Right lobe of liver (tissue), 4 donors: Measurements from ENCODE around the gene BTBD19.

ENCODE experiments used
- POLR2A ChIP-seq: fragments of 450-650 bp; IDR thresholded peaks from one replicate; pipeline ENCODE4 v1.6.1; 2017; ENCODE audit warnings: antibody characterized with exemption, mild to moderate bottlenecking
- TF ChIP-seq, protein P1 (sequence below), 4 donors: fragments of 200-600 bp in 3 of 4; fragments of 450-650 bp in 1 of 4; IDR thresholded peaks; one replicate each; pipeline versions ENCODE4 v1.5.1 to v1.8.0; 2016 to 2022; ENCODE audit warnings: antibody characterized with exemption in 4 of 4, mild to moderate bottlenecking in 2 of 4
- donor health status: DM: no; HTN: no; CAD: no.
- donor health status: DM: no; HTN: no; CAD: no.
- donor health status: DM: no; HTN: yes; CAD: no.

GRCh38 chr1:44786841-44787426 is 21.4 kb upstream of the BTBD19 start:
- TF ChIP-seq, protein P1, sequence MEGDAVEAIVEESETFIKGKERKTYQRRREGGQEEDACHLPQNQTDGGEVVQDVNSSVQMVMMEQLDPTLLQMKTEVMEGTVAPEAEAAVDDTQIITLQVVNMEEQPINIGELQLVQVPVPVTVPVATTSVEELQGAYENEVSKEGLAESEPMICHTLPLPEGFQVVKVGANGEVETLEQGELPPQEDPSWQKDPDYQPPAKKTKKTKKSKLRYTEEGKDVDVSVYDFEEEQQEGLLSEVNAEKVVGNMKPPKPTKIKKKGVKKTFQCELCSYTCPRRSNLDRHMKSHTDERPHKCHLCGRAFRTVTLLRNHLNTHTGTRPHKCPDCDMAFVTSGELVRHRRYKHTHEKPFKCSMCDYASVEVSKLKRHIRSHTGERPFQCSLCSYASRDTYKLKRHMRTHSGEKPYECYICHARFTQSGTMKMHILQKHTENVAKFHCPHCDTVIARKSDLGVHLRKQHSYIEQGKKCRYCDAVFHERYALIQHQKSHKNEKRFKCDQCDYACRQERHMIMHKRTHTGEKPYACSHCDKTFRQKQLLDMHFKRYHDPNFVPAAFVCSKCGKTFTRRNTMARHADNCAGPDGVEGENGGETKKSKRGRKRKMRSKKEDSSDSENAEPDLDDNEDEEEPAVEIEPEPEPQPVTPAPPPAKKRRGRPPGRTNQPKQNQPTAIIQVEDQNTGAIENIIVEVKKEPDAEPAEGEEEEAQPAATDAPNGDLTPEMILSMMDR (IDR thresholded peaks at IDR 0.05), result no peak
- TF ChIP-seq POLR2A, result no peak
